Renal cortical epithelial cell (primary cell): ENCODE data around the gene CACNA1C. TPM values are rescaled to one million over a fixed set of nuclear protein-coding genes. Genes with fewer than 3 reads are reported as not detected.
A peak's percentile ranks its signal among the peaks of the same experiment; 100 is the strongest.
"Not testable (repeated sequence)": the region's sequence is repeated elsewhere in the genome, so short reads cannot be mapped to it uniquely, and the experiment has no call there.

Source experiments
- DNase-seq: peaks from one replicate; pipeline ENCODE4 v3.0.0-alpha.2; 2011; ENCODE audit warnings: low read depth
- total RNA-seq: library from RNA; depleted of rRNA; stranded (reverse); fragments of >200 nt; gene quantifications from 2 replicates; pipeline ENCODE4 v1.2.3, GENCODE V29; 2014

Gene CACNA1C
- total RNA-seq, 1 donor from 2014 or later, result 0.05 TPM

GRCh38 chr12:2667716-2668440 lies 615.1 kb downstream of the CACNA1C start:
- no peak for DNase-seq

DNA sequence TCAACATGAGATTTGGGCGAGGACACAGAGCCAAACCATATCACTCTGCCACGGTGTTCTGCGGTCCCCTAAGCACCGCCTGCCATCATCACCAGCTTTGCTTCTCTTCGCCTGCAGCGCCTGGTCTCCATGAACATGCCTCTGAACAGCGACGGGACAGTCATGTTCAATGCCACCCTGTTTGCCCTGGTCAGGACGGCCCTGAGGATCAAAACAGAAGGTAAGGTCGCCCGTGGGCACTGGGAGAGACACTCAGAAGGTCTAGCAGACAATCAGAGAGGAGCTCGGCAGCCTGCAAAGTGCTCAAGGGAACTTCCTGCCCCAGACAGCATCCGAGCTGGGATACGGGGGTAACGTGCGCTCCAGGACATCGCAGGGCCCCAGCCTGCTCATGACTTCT lies 616.0 kb downstream of the CACNA1C start:
- no peak for DNase-seq

DNA sequence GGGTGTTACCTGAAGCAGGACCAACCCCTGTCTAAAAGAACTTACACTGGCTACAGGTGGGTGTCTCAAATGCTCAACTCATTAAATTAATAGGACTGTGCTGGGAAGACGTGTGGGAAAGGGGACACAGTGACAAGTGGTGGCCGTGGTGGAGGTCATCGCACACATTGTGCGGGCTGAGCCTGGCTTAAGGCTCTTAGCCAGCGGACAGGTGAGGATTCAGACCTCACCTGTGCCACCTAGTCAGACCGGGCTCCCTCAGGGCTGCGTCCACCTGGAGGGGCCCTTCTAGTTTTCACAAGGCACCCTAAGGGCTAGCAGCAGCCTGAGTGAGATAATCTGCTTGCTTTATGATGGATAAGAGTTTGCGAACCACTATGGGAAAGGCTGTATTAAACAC lies 616.8 kb downstream of the CACNA1C start:
- DNase-seq, result no peak

DNA sequence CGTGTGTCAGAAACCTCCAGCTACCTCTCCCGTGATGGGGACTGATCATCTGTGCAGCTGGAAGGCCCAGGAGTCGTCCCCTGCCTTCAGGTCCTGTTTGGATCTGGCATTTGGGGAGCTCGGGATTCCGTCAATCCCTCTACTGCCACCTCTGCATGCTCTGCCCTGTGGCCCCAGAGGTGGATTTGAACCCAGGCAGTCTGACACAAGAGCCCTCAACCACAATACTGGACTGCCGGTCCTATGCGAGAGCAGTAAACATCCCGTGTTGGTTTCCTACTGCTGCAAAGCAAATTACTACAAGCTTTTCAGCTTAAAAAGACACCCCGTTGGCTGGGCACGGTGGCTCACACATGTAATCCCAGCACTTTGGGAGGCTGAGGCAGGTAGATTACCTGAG lies 620.1 kb downstream of the CACNA1C start:
- DNase-seq, result no peak

DNA sequence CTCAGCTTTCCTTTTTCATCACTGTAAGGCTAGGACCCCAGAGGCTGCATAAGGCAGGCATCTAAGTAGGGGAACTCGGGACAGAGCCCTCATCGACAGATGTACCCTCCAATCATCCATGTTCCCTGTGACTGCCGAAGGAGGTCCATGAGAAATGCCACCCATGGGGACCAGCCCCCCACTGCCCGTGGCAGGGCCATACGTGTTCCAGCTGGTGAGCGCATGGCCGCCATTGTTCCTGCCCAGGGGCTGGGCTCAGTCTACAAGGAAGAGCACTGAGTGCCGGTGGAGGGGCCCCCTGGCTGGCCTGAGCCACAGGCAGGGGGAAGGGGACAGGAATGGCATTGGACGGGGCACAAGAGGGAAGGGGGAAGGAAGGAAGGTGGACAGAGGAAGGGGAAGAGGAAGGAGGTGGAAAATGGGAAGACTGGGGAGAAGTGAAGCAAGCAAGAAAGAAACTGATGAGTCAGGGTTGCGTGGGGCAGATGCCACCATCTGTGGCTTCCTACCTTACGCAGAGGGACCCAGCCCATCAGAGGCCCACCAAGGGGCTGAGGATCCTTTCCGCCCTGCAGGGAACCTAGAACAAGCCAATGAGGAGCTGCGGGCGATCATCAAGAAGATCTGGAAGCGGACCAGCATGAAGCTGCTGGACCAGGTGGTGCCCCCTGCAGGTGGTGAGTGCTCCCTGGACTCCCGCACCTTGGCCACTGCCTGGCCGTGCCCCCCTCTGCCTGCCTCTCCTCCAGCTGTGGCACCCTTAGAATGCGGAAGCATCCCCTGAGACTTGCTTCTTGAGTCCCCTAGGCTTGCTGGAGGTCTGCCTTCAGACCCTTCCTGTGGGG lies 621.4 kb downstream of the CACNA1C start:
- DNase-seq, result no peak

DNA sequence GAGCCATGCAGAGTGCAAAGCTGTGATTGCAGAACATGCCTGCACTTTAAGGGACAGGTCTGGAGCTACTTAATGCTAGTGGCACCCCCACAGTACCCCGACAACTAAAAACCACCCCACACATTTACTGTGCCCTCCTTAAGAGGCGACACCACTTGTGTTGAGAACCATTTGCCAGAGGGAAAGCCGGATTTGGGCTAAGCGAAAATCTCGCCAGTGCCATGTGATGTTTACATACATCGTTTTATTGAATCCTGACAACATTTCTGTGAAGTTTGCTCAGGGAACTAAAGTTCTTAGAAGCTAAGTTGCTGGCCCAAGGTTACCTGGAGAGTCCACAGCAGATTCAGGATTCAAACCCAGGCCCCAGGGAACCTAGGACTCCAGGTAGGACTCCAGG lies 623.0 kb downstream of the CACNA1C start:
- DNase-seq, result no peak

DNA sequence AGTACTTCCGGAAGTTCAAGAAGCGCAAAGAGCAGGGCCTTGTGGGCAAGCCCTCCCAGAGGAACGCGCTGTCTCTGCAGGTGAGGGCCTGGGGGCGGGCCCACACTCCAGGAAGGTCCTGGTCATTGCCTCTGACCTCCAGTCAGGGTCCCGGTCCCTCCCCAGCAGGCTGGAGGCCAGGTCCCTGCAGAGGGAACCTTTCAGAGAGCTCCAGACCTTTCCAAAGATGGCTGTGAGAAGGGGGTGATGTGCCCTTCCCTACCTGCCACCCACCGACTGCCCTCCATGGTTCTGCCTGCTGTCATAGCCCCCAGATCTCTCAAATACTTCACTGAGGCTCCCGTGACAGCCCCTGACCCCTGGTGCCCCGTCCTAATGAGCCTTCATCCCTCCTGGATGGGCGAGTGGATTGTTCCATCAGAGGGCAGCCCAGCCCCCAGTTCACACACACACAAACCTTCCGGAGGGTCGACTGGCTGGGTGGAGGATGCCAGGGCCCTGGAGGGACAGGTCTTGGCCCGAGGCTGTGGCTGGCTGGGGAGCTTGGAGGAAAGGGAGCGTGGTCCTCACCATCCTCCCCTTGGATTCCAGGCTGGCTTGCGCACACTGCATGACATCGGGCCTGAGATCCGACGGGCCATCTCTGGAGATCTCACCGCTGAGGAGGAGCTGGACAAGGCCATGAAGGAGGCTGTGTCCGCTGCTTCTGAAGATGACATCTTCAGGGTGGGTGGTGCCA lies 624.5 kb downstream of the CACNA1C start:
- no peak for DNase-seq

GRCh38 chr12:2678426-2678825 lies 625.6 kb downstream of the CACNA1C start:
- DNase-seq, result no peak

DNA sequence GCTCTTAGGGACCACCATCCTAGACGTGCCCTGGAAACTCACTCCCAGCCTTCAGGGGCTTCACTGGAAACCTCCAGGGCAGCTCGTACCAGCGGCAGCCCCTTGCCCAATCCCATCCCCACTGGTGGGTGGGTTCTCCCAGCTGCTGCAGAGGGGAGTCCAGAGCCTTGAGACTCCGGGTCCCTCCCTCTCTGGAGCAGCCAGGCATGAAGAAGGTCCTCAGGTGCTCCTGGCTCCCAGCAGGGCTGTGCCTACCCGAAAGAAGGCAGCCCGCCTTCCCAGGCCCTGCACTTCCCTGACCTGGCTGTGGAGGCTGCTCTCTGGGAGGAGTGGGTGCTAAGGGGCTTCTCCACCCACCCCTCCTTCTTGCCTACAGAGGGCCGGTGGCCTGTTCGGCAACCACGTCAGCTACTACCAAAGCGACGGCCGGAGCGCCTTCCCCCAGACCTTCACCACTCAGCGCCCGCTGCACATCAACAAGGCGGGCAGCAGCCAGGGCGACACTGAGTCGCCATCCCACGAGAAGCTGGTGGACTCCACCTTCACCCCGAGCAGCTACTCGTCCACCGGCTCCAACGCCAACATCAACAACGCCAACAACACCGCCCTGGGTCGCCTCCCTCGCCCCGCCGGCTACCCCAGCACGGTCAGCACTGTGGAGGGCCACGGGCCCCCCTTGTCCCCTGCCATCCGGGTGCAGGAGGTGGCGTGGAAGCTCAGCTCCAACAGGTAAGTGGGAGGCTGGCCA lies 626.5 kb downstream of the CACNA1C start:
- no peak for DNase-seq

DNA sequence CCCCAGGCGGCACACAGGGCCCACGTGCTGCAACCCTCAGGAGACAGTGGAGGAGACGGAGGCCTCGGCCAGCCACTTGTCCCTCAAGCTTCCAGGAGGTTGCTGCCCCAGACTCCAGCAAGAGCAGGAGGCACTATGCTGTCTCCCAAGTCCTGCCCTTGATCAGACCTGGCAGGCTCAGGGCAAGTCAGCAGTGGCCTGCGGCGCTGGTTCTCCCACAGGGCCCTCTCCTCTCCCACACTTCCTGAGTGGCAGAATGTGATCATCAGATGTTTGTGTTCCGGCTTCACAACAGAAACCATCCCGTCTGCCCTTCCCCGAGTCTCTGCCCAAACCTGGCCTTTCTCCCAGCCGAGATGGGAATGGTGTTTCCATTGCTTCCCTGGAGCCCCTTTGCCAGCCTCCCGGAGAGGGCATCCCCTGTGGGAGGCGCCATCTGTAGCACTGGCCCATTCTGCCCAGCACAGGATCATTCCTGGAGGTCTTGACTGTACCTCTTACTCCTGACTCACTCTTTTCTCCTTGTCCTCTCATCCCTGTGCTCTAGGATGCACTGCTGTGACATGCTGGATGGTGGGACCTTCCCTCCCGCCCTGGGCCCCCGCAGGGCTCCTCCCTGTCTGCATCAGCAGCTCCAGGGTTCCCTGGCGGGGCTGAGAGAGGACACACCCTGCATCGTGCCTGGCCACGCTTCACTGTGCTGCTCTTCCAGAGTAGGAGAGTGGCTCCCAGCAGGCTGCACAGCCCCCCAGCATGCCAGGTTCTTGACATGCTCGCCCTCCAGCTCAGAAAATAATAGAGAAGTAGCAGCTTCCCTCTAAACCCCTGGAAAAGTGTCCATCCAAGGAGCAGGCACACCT lies 627.3 kb downstream of the CACNA1C start:
- DNase-seq, result no peak

DNA sequence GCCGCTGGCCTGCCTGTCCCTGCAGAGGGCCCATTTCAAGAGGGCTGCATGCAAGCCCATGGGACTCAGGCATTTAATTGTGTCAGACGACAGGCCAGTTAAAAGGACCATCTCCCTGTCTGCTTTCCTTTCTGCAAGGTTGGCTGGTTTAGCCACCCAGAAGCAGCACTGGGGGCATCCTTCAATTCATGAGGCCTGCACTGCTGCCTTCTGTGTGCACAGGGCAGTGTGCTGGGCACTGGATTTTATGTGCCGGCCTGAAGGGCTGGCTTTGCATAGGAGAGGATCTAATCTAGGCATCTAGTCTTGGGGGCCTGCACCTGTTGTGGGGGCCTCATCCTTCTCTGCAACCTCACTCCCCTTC lies 627.9 kb downstream of the CACNA1C start:
- DNase-seq, result no peak

DNA sequence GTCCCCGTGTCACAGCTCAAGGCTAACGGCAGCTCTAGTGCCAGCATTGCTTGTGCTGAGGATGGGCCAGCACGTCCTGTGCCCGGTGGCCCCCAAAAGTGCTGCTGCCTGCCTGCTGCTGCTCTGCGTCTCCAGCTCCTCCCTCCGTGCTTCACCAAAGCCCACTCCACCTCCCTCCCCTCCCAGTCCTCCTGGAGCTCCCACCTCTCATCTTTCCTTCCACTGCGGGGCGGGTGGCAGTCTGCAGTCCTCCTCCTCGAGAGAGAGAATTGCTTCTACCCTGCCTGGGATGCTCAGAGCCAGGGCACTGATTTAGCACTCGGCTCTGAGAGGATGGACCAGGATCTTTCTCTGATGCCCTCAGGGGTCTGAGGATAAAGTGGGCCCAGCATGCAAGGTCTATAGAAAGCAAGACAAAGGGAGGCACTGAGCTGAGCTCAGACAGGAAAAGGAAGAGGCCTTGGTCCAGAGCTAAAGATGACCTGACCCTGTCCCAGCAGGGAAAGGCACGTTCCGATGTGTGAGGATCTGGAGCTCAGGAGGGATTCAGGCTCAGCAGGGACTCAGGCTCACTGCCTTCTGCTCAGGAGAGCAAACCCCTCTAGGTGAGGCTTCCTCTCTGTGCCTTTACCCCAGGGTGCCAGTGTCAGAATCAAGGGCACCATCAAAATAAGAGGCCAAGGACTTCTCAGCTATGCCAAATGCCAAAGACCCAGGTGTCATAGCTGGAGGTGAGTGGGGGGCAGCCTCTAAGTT lies 628.8 kb downstream of the CACNA1C start:
- DNase-seq, result no peak

DNA sequence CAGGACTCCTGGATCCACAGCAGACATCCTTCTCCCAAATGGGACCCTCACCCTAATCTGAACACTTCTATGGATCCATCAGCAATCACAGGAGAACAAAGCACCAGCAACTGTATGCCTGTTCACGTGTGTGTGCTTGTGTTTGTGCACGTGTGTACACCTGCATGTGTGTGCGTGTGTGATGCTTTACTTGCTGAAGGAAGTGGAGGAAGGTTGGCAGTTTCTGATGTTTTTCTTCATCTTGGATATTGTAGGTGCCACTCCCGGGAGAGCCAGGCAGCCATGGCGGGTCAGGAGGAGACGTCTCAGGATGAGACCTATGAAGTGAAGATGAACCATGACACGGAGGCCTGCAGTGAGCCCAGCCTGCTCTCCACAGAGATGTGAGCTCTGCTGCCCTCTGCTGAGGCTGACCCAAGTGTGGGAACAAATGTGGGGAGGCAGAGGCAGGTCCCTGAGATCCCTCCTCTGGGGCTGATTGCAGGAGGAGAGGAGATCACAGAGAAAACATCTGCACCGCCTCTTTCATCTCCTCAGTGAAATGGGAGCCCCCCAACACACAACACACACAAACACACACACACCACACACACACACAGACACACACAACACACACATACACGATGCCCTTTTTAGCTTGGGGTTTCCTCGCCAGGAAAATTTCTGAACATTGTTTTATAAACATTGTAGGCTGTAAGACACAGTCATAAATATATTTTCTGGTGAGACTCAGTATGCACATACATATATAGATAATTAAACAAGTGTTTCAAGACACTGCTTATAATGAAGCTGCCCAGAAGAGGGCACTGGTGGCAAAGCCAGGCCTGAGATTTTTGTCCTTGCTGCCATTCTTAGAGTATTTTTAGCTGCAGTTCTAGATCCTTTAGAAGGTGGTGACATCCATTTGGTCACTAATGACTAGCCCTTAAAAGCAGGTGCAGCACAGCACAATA lies 629.8 kb downstream of the CACNA1C start:
- peak; percentile 30 for DNase-seq

GRCh38 chr12:2683283-2684025 lies 630.7 kb downstream of the CACNA1C start:
- DNase-seq, result no peak

- DNase-seq, result not testable (repeated sequence)
Measured at GRCh38 chr12:2684026-2684325, 631.2 kb downstream of the CACNA1C start.

- DNase-seq, result not testable (repeated sequence)
Measured at GRCh38 chr12:2685620-2686279, 633.0 kb downstream of the CACNA1C start.

DNA sequence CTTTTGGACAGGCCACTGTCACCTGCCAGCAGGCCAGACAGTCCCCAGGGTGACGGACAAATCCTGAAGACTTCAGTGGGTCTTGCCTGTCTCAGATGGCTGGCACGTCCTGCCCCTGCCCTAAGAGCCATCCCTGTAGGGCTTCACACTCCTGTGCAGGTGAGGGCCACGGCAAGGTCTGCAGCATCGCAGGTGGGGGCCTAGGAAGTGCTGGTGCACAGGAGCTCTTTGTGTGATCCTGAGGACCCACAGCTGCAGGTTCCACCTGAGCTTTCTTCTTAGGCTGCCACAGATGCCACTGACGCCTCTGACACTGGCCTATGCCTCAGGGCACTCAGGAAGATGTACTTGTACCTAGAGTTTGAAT lies 633.5 kb downstream of the CACNA1C start:
- no peak for DNase-seq

DNA sequence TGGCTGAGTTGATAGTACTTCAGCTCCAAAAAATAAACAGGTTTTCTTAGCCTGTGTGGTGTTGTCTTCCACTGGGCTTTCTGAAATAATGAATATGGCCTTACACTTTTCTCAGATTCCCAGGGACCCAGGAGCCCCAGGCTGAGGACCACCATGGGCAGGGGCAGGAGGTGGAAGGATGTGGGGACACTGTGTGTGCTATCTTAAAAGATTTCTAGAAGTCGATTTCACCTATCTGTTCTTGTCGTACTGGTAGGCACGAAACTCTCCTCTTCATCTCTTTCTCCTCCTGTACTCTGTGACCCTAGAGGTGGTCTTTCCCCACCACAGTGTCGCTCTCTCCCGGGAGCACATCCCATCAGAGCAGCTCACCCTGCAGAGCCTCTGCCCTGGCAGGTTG lies 634.3 kb downstream of the CACNA1C start:
- DNase-seq, result no peak
